ENCODE measurements around the gene PTPN14. TPM values are rescaled to one million over a fixed set of nuclear protein-coding genes. Genes with fewer than 3 reads are reported as not detected.

The PTPN14 gene
- total and polyA plus RNA-seq, 2 experiments from 2014 or later, result 18.7 to 70.2 TPM

DNA sequence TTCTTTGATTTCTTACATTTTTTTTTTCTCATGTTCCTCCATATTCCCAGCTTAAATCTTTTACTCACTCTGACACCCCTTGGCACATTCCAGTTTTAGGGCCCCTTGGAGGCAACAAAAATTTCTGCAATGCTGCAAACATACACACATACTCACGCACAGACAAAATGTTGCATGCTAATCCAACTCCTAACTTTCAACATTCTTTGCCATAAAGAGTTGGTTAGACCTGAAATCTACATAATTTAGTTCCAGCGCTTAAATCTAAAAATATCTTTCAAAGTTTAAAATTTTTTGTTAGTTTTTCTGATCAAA is 103.9 kb downstream of the PTPN14 start:
- peaks cover 32% of the 10 kb centered on the region for H3K4me1 ChIP-seq (ENCODE audit: insufficient read depth)
- H3K9me2 ChIP-seq (ENCODE audit: insufficient read depth), result no peaks in the 10 kb centered on the region
- Mint-ChIP-seq H3K9me3 (no peaks in the 10 kb centered on the region), H3K27ac (peak overlapping the region; percentile 98), H3K36me3 (ENCODE audit: low read depth) (peaks cover 4% of the 10 kb centered on the region; the same call in 2 of the 3 replicates), H3K4me1 (peaks cover 74% of the 10 kb centered on the region), H3K4me3 (peak overlapping the region; percentile 46), H3K27me3 (ENCODE audit: insufficient read depth, low read depth, poor library complexity) (peaks cover 12% of the 10 kb centered on the region)
- H4K20me1 ChIP-seq (replicated peaks; ENCODE audit: insufficient read depth), result no peaks in the 10 kb centered on the region
- ATAC-seq (no peak; the same call in 2 of the 3 replicates), DNase-seq (ENCODE audit: low spot score) (no peak)
- 0 out of 2 replicates have a peak, but pooled peaks cover 2% of the 10 kb centered on the region for H3F3A ChIP-seq (replicated peaks; ENCODE audit: low read depth)
- no peaks in the 10 kb centered on the region for H3K27me3 ChIP-seq (ENCODE audit: insufficient read depth)
- H3K4me3 ChIP-seq, result peak overlapping the region; percentile 2
- H3K27ac ChIP-seq (ENCODE audit: low read depth), result peak overlapping the region; percentile 96
- H2AFZ ChIP-seq, result no peak overlapping the region
- no peak for TF ChIP-seq CREB1 (CRISPR knock-in tag; IDR thresholded peaks at IDR 0.05; ENCODE audit: low read depth)
- TF ChIP-seq, protein P1, sequence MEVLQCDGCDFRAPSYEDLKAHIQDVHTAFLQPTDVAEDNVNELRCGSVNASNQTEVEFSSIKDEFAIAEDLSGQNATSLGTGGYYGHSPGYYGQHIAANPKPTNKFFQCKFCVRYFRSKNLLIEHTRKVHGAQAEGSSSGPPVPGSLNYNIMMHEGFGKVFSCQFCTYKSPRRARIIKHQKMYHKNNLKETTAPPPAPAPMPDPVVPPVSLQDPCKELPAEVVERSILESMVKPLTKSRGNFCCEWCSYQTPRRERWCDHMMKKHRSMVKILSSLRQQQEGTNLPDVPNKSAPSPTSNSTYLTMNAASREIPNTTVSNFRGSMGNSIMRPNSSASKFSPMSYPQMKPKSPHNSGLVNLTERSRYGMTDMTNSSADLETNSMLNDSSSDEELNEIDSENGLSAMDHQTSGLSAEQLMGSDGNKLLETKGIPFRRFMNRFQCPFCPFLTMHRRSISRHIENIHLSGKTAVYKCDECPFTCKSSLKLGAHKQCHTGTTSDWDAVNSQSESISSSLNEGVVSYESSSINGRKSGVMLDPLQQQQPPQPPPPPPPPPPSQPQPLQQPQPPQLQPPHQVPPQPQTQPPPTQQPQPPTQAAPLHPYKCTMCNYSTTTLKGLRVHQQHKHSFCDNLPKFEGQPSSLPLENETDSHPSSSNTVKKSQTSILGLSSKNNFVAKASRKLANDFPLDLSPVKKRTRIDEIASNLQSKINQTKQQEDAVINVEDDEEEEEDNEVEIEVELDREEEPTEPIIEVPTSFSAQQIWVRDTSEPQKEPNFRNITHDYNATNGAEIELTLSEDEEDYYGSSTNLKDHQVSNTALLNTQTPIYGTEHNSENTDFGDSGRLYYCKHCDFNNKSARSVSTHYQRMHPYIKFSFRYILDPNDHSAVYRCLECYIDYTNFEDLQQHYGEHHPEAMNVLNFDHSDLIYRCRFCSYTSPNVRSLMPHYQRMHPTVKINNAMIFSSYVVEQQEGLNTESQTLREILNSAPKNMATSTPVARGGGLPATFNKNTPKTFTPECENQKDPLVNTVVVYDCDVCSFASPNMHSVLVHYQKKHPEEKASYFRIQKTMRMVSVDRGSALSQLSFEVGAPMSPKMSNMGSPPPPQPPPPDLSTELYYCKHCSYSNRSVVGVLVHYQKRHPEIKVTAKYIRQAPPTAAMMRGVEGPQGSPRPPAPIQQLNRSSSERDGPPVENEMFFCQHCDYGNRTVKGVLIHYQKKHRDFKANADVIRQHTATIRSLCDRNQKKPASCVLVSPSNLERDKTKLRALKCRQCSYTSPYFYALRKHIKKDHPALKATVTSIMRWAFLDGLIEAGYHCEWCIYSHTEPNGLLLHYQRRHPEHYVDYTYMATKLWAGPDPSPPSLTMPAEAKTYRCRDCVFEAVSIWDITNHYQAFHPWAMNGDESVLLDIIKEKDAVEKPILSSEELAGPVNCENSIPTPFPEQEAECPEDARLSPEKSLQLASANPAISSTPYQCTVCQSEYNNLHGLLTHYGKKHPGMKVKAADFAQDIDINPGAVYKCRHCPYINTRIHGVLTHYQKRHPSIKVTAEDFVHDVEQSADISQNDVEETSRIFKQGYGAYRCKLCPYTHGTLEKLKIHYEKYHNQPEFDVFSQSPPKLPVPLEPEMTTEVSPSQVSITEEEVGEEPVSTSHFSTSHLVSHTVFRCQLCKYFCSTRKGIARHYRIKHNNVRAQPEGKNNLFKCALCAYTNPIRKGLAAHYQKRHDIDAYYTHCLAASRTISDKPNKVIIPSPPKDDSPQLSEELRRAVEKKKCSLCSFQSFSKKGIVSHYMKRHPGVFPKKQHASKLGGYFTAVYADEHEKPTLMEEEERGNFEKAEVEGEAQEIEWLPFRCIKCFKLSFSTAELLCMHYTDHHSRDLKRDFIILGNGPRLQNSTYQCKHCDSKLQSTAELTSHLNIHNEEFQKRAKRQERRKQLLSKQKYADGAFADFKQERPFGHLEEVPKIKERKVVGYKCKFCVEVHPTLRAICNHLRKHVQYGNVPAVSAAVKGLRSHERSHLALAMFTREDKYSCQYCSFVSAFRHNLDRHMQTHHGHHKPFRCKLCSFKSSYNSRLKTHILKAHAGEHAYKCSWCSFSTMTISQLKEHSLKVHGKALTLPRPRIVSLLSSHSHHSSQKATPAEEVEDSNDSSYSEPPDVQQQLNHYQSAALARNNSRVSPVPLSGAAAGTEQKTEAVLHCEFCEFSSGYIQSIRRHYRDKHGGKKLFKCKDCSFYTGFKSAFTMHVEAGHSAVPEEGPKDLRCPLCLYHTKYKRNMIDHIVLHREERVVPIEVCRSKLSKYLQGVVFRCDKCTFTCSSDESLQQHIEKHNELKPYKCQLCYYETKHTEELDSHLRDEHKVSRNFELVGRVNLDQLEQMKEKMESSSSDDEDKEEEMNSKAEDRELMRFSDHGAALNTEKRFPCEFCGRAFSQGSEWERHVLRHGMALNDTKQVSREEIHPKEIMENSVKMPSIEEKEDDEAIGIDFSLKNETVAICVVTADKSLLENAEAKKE (CRISPR knock-in tag; IDR thresholded peaks at IDR 0.05), result peak; percentile 40; the same call in 1 of the 2 replicates
- H3K4me2 ChIP-seq, result peak overlapping the region; percentile 16
- no peaks in the 10 kb centered on the region for H3K36me3 ChIP-seq (ENCODE audit: insufficient read depth)
- peaks cover 33% of the 10 kb centered on the region for H3K79me2 ChIP-seq (replicated peaks; ENCODE audit: insufficient read depth)

DNA sequence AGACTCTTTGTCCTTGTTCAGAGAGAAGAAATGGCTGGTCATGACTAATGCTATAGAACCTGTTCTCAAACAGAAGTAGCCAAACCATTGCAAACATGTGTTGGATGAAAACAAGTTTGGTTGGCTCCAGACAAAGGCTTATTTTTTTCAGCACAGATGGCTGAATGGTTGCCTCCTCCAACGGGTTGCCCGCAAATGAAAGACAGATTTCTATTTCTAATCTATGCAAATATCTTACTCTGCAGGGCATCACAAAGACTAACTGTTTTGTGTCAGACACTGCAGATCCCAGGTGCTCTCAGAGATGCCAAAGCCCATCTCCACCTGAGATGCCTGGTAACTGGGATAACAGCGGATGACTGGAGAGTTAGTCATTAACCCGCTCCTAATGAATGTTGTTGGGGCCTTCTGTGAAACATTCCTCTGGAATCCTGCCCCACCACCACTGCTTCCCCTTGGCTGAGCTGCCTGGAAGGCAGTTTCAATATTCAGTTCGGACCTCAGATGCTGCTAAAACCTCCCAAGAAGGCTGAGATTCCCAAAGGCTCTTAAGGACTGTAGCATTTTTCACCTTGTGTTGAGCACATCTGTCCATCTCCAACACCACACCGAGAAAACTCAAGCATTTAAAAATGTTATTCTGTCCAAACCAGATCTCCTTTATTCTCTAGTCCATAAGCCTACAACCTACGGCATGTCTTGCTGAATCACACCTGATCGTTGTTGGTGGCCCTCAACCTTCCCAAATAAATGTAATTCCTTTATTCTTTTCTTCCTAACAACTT is 104.4 kb downstream of the PTPN14 start:
- Histone ChIP-seq H3F3A (replicated peaks; ENCODE audit: low read depth) (0 out of 2 replicates have a peak, but pooled peaks cover 2% of the 10 kb centered on the region), H3K27ac (ENCODE audit: low read depth) (peak overlapping the region; percentile 97), H2AFZ (no peak overlapping the region), H3K27me3 (ENCODE audit: insufficient read depth) (no peaks in the 10 kb centered on the region), H3K4me2 (peak overlapping the region; percentile 16), H3K79me2 (replicated peaks; ENCODE audit: insufficient read depth) (peaks cover 36% of the 10 kb centered on the region), H4K20me1 (replicated peaks; ENCODE audit: insufficient read depth) (no peaks in the 10 kb centered on the region), H3K4me3 (peak overlapping the region; percentile 2), H3K36me3 (ENCODE audit: insufficient read depth) (no peaks in the 10 kb centered on the region), H3K9me2 (ENCODE audit: insufficient read depth) (no peaks in the 10 kb centered on the region), H3K4me1 (ENCODE audit: insufficient read depth) (peaks cover 33% of the 10 kb centered on the region)
- peaks cover 4% of the 10 kb centered on the region; the same call in 2 of the 3 replicates for H3K36me3 Mint-ChIP-seq (ENCODE audit: low read depth)
- DNase-seq (ENCODE audit: low spot score), result peak; percentile 94
- H3K27me3 Mint-ChIP-seq (ENCODE audit: insufficient read depth, low read depth, poor library complexity), result peaks cover 12% of the 10 kb centered on the region
- H3K4me3 Mint-ChIP-seq, result peak overlapping the region; percentile 46
- H3K4me1 Mint-ChIP-seq, result peaks cover 70% of the 10 kb centered on the region
- no peaks in the 10 kb centered on the region for H3K9me3 Mint-ChIP-seq
- peak overlapping the region; percentile 98 for H3K27ac Mint-ChIP-seq
- ATAC-seq, result peak; percentile 92
- TF ChIP-seq NANOG (IDR thresholded peaks at IDR 0.05; ENCODE audit: borderline replicate concordance) (peak; percentile 53; the same call in 1 of the 2 replicates), POLR2AphosphoS5 (IDR thresholded peaks at IDR 0.05; ENCODE audit: low read depth) (no peak), EZH2phosphoT487 (IDR thresholded peaks at IDR 0.05; ENCODE audit: unreplicated experiment) (no peak)
- TF ChIP-seq, protein P1 (CRISPR knock-in tag; IDR thresholded peaks at IDR 0.05), result peak; percentile 99

All from GM23338 (cell line).